ENCODE results near the gene EPB41L1. TPM values are rescaled to one million over a fixed set of nuclear protein-coding genes. Genes with fewer than 3 reads are reported as not detected.

The EPB41L1 gene
- total and polyA plus RNA-seq, 10 donors, result 1.5 to 18.6 (median 12.0) TPM

GRCh38 chr20:36153204-36153603, 1.3 kb upstream of the EPB41L1 start:
- no peak for DNase-seq
- Histone ChIP-seq H3K4me3 (no peak overlapping the region), H3K9me3 (no peaks in the 10 kb centered on the region), H3K4me1 (peaks cover 0 to 54% (median 25%) of the 10 kb centered on the region in 6 donors), H3K27me3 (replicated peaks in 1 of 7) (peaks cover 0 to 35% (median 10%) of the 10 kb centered on the region in 7 donors), H3K36me3 (no peaks in the 10 kb centered on the region), H3K27ac (no peak overlapping the region)
- WGBS, 5 donors, result 91 to 97% (median 95%) methylated on average over 4 of the region's 4 CpGs
- intact Hi-C loops (cut with DNase I; ENCODE audit: low total_unique reads), result no loop called here
- TF ChIP-seq CTCF (IDR thresholded peaks at IDR 0.05 in 8 of 11, conservative IDR thresholded peaks at IDR 0.05 in 3 of 11) (no peak), POLR2A (IDR thresholded peaks at IDR 0.05) (no peak), POLR2AphosphoS5 (IDR thresholded peaks at IDR 0.05) (no peak)

- Histone ChIP-seq H3K36me3 (no peaks in the 10 kb centered on the region), H3K27me3 (replicated peaks in 1 of 7) (peaks cover 0 to 35% (median 10%) of the 10 kb centered on the region in 7 donors), H3K4me3 (peak overlapping the region; percentile 6 to 73 (median 46)), H3K9me3 (no peaks in the 10 kb centered on the region), H3K27ac (peak overlapping the region in 3 of 8 donors; percentile 46 to 64 (median 57)), H3K4me1 (peaks cover 0 to 54% (median 25%) of the 10 kb centered on the region in 6 donors)
- 12 to 51% (median 15%) methylated on average over 9 to 43 of the region's 43 CpGs for WGBS, 5 donors
- intact Hi-C loops (cut with DNase I; ENCODE audit: low total_unique reads), result no loop called here
- DNase-seq, result peak; percentile 87
- TF ChIP-seq CTCF (IDR thresholded peaks at IDR 0.05 in 8 of 11, conservative IDR thresholded peaks at IDR 0.05 in 3 of 11) (no peak), POLR2A (IDR thresholded peaks at IDR 0.05) (no peak), POLR2AphosphoS5 (IDR thresholded peaks at IDR 0.05) (peak in 1 of 3 donors; percentile 12)
Measured at GRCh38 chr20:36153736-36154699, 522 bp upstream of the EPB41L1 start.

- 73 to 80% (median 75%) methylated on average over 7 to 8 of the region's 8 CpGs for WGBS, 5 donors
- no peak overlapping the region for H3K27ac ChIP-seq
- H3K9me3 ChIP-seq, result no peaks in the 10 kb centered on the region
- DNase-seq, result no peak
- intact Hi-C loops (cut with DNase I; ENCODE audit: low total_unique reads), result loop anchor here (5.0 kb wide), 1 partner anchor 42 kb away; no protein-coding TSS in a partner anchor
- TF ChIP-seq CTCF (IDR thresholded peaks at IDR 0.05 in 8 of 11, conservative IDR thresholded peaks at IDR 0.05 in 3 of 11) (no peak), POLR2AphosphoS5 (IDR thresholded peaks at IDR 0.05) (no peak), POLR2A (IDR thresholded peaks at IDR 0.05) (no peak)
- peaks cover 0 to 46% (median 25%) of the 10 kb centered on the region in 6 donors for H3K4me1 ChIP-seq
- H3K4me3 ChIP-seq, result peak overlapping the region in 3 of 8 donors; percentile 44 to 73 (median 49)
- peaks cover 0 to 35% (median 10%) of the 10 kb centered on the region in 7 donors for H3K27me3 ChIP-seq (replicated peaks in 1 of 7)
- H3K36me3 ChIP-seq, result no peaks in the 10 kb centered on the region
Measured at GRCh38 chr20:36155629-36155971, 1.1 kb downstream of the EPB41L1 start.

GRCh38 chr20:36155991-36156390, 1.5 kb downstream of the EPB41L1 start:
- TF ChIP-seq POLR2AphosphoS5 (IDR thresholded peaks at IDR 0.05) (no peak), CTCF (IDR thresholded peaks at IDR 0.05 in 8 of 11, conservative IDR thresholded peaks at IDR 0.05 in 3 of 11) (no peak), POLR2A (IDR thresholded peaks at IDR 0.05) (no peak)
- Histone ChIP-seq H3K4me3 (no peak overlapping the region), H3K36me3 (no peaks in the 10 kb centered on the region), H3K9me3 (no peaks in the 10 kb centered on the region), H3K27ac (no peak overlapping the region), H3K4me1 (peaks cover 0 to 42% (median 25%) of the 10 kb centered on the region in 6 donors), H3K27me3 (replicated peaks in 1 of 7) (peaks cover 0 to 35% (median 10%) of the 10 kb centered on the region in 7 donors)
- 75 to 93% (median 88%) methylated on average over 1 to 4 of the region's 4 CpGs for WGBS, 5 donors
- DNase-seq, result no peak
- intact Hi-C loops (cut with DNase I; ENCODE audit: low total_unique reads), result loop anchor here (5.0 kb wide), 1 partner anchor 41 kb away; no protein-coding TSS in a partner anchor

Measured in spleen (tissue), 11 donors.